Neural progenitor cell (in vitro differentiated cells): Measurements from ENCODE around the gene RTN4RL1. TPM values are rescaled to one million over a fixed set of nuclear protein-coding genes. Genes with fewer than 3 reads are reported as not detected.
A peak's percentile ranks its signal among the peaks of the same experiment; 100 is the strongest.

Experiments used
- DNase-seq: peaks from one replicate; pipeline ENCODE4 v3.0.0-alpha.2; 2016; ENCODE audit warnings: low spot score
- H2AFZ ChIP-seq: fragments of 200-600 bp; sonication (generic); replicated peaks from 2 replicates; pipeline ENCODE4 v1.6.1; 2016; ENCODE audit warnings: antibody characterized with exemption
- H3F3A ChIP-seq: fragments of 200-600 bp; sonication (generic); 2 replicates; pipeline ENCODE4 v1.6.1; 2016; ENCODE audit warnings: antibody characterized with exemption, low read depth
- H3K27ac ChIP-seq: fragments of 200-600 bp; sonication (generic); 2 replicates; pipeline ENCODE4 v1.5.1; 2016; ENCODE audit warnings: mild to moderate bottlenecking
- H3K27me3 ChIP-seq: fragments of 200-600 bp; sonication (generic); 2 replicates; pipeline ENCODE4 v1.6.1; 2016; ENCODE audit warnings: mild to moderate bottlenecking, moderate library complexity
- H3K36me3 ChIP-seq: fragments of 200-600 bp; sonication (generic); 2 replicates; pipeline ENCODE4 v1.5.1; 2016
- H3K4me1 ChIP-seq: fragments of 200-600 bp; sonication (generic); 2 replicates; pipeline ENCODE4 v1.6.1; 2016; ENCODE audit warnings: mixed run types
- H3K4me2 ChIP-seq: fragments of 200-600 bp; sonication (generic); 2 replicates; pipeline ENCODE4 v1.6.1; 2016
- H3K4me3 ChIP-seq: fragments of 200-600 bp; sonication (generic); 2 replicates; pipeline ENCODE4 v1.5.1; 2016
- H3K79me2 ChIP-seq: fragments of 200-600 bp; sonication (generic); 2 replicates; pipeline ENCODE4 v1.6.1; 2016; ENCODE audit warnings: low read depth
- H3K9ac ChIP-seq: fragments of 200-600 bp; sonication (generic); 2 replicates; pipeline ENCODE4 v1.6.1; 2016
- H3K9me3 ChIP-seq: fragments of 200-600 bp; sonication (generic); 2 replicates; pipeline ENCODE4 v1.5.1; 2016; ENCODE audit warnings: low read depth
- H4K20me1 ChIP-seq: fragments of 200-600 bp; sonication (generic); 2 replicates; pipeline ENCODE4 v1.6.1; 2016; ENCODE audit warnings: low read depth
- H3K27ac Mint-ChIP-seq: 3 replicates; pipeline ENCODE4 v1.8.0; 2021; ENCODE audit warnings: mixed read lengths
- H3K27me3 Mint-ChIP-seq: 2 replicates; pipeline ENCODE4 v1.8.0; 2022; ENCODE audit warnings: low read depth, mild to moderate bottlenecking, inconsistent platforms, moderate library complexity, mixed read lengths; ENCODE audit not compliant: insufficient read depth
- H3K36me3 Mint-ChIP-seq: 3 replicates; pipeline ENCODE4 v1.8.0; 2021; ENCODE audit warnings: mixed read lengths
- H3K4me1 Mint-ChIP-seq: 3 replicates; pipeline ENCODE4 v1.8.0; 2021; ENCODE audit warnings: mixed read lengths
- H3K4me3 Mint-ChIP-seq: 3 replicates; pipeline ENCODE4 v1.8.0; 2021; ENCODE audit warnings: mild to moderate bottlenecking, moderate library complexity, mixed read lengths
- H3K9me3 Mint-ChIP-seq: 3 replicates; pipeline ENCODE4 v1.8.0; 2020; ENCODE audit warnings: mixed read lengths
- EZH2 ChIP-seq: fragments of 200-600 bp; sonication (generic); IDR thresholded peaks from 2 replicates; pipeline ENCODE4 v1.6.1; 2017; ENCODE audit warnings: antibody characterized with exemption, mild to moderate bottlenecking, moderate library complexity
- EZH2phosphoT487 ChIP-seq: fragments of 200-600 bp; sonication (generic); IDR thresholded peaks from 2 replicates; pipeline ENCODE4 v1.6.1; 2017; ENCODE audit warnings: antibody characterized with exemption
- total RNA-seq: library from RNA; depleted of rRNA; stranded (reverse); fragments of >200 nt; gene quantifications from 2 replicates; pipeline ENCODE4 v1.2.3, GENCODE V29; 2015; ENCODE audit warnings: low replicate concordance
- TF ChIP-seq, protein P1 (sequence below): fragments of 200-600 bp; sonication (generic); IDR thresholded peaks from 2 replicates; pipeline ENCODE4 v1.5.1; 2017; ENCODE audit warnings: antibody characterized with exemption, mild to moderate bottlenecking

Gene RTN4RL1
- total RNA-seq, 1 donor from 2014 or later = 3.4 TPM

DNA sequence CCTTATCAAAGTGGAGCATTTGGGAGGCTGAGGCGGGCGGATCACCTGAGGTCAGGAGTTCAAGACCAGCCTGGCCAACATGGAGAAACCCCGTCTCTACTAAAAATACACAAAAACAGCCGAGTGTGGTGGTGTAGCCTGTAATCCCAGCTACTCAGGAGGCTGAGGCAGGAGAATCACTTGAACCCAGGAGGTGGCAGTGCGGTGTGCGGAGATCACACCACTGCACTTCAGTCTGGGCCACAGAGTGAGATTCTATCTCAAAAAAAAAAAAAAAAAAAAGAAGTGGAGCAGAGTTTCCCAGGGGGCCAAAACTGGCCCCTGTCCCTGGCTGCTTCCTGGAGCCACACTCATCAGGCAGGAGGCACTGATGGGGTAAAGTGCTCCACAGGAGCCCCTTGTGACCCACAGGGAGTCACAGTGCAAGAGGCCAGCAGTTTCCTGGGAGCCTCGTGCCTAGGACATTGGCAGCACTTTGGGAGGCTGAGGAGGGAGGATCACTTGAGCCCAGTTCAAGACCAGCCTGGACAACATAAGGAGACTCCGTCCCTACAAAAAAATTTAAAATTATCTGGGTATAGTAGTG, 44.4 kb downstream of the RTN4RL1 start:
- TF ChIP-seq EZH2phosphoT487 = no peak
- no peak for TF ChIP-seq EZH2
- TF ChIP-seq, protein P1, sequence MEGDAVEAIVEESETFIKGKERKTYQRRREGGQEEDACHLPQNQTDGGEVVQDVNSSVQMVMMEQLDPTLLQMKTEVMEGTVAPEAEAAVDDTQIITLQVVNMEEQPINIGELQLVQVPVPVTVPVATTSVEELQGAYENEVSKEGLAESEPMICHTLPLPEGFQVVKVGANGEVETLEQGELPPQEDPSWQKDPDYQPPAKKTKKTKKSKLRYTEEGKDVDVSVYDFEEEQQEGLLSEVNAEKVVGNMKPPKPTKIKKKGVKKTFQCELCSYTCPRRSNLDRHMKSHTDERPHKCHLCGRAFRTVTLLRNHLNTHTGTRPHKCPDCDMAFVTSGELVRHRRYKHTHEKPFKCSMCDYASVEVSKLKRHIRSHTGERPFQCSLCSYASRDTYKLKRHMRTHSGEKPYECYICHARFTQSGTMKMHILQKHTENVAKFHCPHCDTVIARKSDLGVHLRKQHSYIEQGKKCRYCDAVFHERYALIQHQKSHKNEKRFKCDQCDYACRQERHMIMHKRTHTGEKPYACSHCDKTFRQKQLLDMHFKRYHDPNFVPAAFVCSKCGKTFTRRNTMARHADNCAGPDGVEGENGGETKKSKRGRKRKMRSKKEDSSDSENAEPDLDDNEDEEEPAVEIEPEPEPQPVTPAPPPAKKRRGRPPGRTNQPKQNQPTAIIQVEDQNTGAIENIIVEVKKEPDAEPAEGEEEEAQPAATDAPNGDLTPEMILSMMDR = no peak
- no peaks in the 10 kb centered on the region for H3K9me3 ChIP-seq
- Mint-ChIP-seq H3K9me3 (no peaks in the 10 kb centered on the region), H3K4me3 (no peak overlapping the region), H3K27me3 (peaks cover 10% of the 10 kb centered on the region), H3K36me3 (no peaks in the 10 kb centered on the region), H3K4me1 (peaks cover 64% of the 10 kb centered on the region), H3K27ac (no peak overlapping the region)
- no peak overlapping the region for H3K9ac ChIP-seq
- H3K79me2 ChIP-seq = no peaks in the 10 kb centered on the region
- peaks cover 15% of the 10 kb centered on the region for H4K20me1 ChIP-seq
- peaks cover 18% of the 10 kb centered on the region for H3F3A ChIP-seq
- DNase-seq = no peak
- no peaks in the 10 kb centered on the region for H3K36me3 ChIP-seq
- H3K4me1 ChIP-seq = peaks cover 15% of the 10 kb centered on the region
- H3K4me3 ChIP-seq = no peak overlapping the region
- no peak overlapping the region for H3K4me2 ChIP-seq
- peaks cover 28% of the 10 kb centered on the region for H3K27me3 ChIP-seq
- no peak overlapping the region for H2AFZ ChIP-seq
- H3K27ac ChIP-seq = no peak overlapping the region

GRCh38 chr17:1979182-1979985, 45.8 kb downstream of the RTN4RL1 start:
- DNase-seq = peak; percentile 50
- Histone ChIP-seq H2AFZ (no peak overlapping the region), H3K36me3 (no peaks in the 10 kb centered on the region), H3K79me2 (no peaks in the 10 kb centered on the region), H3K27me3 (peaks cover 28% of the 10 kb centered on the region), H4K20me1 (peaks cover 15% of the 10 kb centered on the region), H3K9me3 (no peaks in the 10 kb centered on the region), H3K4me1 (peaks cover 17% of the 10 kb centered on the region), H3K4me3 (no peak overlapping the region), H3K27ac (no peak overlapping the region), H3K4me2 (no peak overlapping the region), H3F3A (peaks cover 21% of the 10 kb centered on the region), H3K9ac (no peak overlapping the region)
- peaks cover 14% of the 10 kb centered on the region for H3K27me3 Mint-ChIP-seq
- peak overlapping the region; percentile 66 for H3K4me3 Mint-ChIP-seq
- H3K4me1 Mint-ChIP-seq = peaks cover 69% of the 10 kb centered on the region
- no peaks in the 10 kb centered on the region for H3K9me3 Mint-ChIP-seq
- TF ChIP-seq, protein P1 = no peak
- TF ChIP-seq EZH2phosphoT487 (no peak), EZH2 (no peak)
- no peaks in the 10 kb centered on the region for H3K36me3 Mint-ChIP-seq
- H3K27ac Mint-ChIP-seq = peak overlapping the region; percentile 57

- H3K79me2 ChIP-seq = no peaks in the 10 kb centered on the region
- peaks cover 73% of the 10 kb centered on the region for H3K4me1 Mint-ChIP-seq
- TF ChIP-seq, protein P1 = no peak
- TF ChIP-seq EZH2 = no peak
- TF ChIP-seq EZH2phosphoT487 = no peak
- peaks cover 28% of the 10 kb centered on the region for H3K27me3 ChIP-seq
- H3K4me3 ChIP-seq = no peak overlapping the region
- H3K27me3 Mint-ChIP-seq = peaks cover 14% of the 10 kb centered on the region
- no peak overlapping the region for H3K27ac Mint-ChIP-seq
- H3F3A ChIP-seq = peaks cover 21% of the 10 kb centered on the region
- peaks cover 15% of the 10 kb centered on the region for H4K20me1 ChIP-seq
- no peak overlapping the region for H3K4me3 Mint-ChIP-seq
- no peak overlapping the region for H2AFZ ChIP-seq
- no peak overlapping the region for H3K27ac ChIP-seq
- H3K9me3 ChIP-seq = no peaks in the 10 kb centered on the region
- no peak overlapping the region for H3K4me2 ChIP-seq
- H3K36me3 ChIP-seq = no peaks in the 10 kb centered on the region
- H3K9ac ChIP-seq = no peak overlapping the region
- no peaks in the 10 kb centered on the region for H3K9me3 Mint-ChIP-seq
- H3K36me3 Mint-ChIP-seq = no peaks in the 10 kb centered on the region
- H3K4me1 ChIP-seq = peaks cover 17% of the 10 kb centered on the region
- no peak for DNase-seq
Measured at GRCh38 chr17:1978396-1978949, 46.7 kb downstream of the RTN4RL1 start.
